ENCODE measurements around the gene FSIP1.

The FSIP1 gene

DNA sequence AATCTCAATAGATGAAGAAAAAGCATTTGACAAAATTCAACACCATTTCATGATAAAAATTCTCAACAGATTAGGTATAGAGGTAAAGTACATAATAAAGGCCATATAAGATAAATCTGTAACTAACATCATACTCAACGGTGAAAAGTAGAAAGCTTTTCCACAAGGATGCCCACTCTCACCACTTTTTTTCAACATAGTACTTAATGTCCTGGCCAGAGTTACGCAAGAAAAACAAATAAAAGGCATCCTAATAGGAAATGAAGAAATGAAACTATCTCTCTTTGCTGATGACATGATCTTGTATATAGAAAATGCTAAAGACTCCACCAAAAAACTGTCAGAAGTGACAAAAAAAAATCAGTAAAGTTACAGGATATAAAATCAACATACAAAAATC, 168.8 kb downstream of the FSIP1 start:
- H3K27ac ChIP-seq (ENCODE audit: low read length): no peak overlapping the region
- H3K4me3 ChIP-seq (ENCODE audit: low read length): no peak overlapping the region
- no peaks in the 10 kb centered on the region for H3K4me1 ChIP-seq (ENCODE audit: control insufficient read depth, insufficient read depth, low read length)
- no CpG with 5 or more reads among the region's 2 CpGs for WGBS (ENCODE audit: insufficient coverage, insufficient read length)
- H3K36me3 ChIP-seq (ENCODE audit: control insufficient read depth, insufficient read depth, low read length): no peaks in the 10 kb centered on the region
- no peaks in the 10 kb centered on the region for H3K9me3 ChIP-seq (ENCODE audit: control insufficient read depth, insufficient read depth, low read length)
- H3K27me3 ChIP-seq (ENCODE audit: control insufficient read depth, insufficient read depth, low read length): no peaks in the 10 kb centered on the region
- no peak for DNase-seq (ENCODE audit: low read depth, low spot score)

- H3K4me1 ChIP-seq (ENCODE audit: control insufficient read depth, insufficient read depth, low read length): no peaks in the 10 kb centered on the region
- H3K27me3 ChIP-seq (ENCODE audit: control insufficient read depth, insufficient read depth, low read length): no peaks in the 10 kb centered on the region
- H3K27ac ChIP-seq (ENCODE audit: low read length): no peak overlapping the region
- H3K9me3 ChIP-seq (ENCODE audit: control insufficient read depth, insufficient read depth, low read length): no peaks in the 10 kb centered on the region
- H3K4me3 ChIP-seq (ENCODE audit: low read length): no peak overlapping the region
- no peaks in the 10 kb centered on the region for H3K36me3 ChIP-seq (ENCODE audit: control insufficient read depth, insufficient read depth, low read length)
- no peak for DNase-seq (ENCODE audit: low read depth, low spot score)
Measured at GRCh38 chr15:39613271-39613670, 169.4 kb downstream of the FSIP1 start.

DNA sequence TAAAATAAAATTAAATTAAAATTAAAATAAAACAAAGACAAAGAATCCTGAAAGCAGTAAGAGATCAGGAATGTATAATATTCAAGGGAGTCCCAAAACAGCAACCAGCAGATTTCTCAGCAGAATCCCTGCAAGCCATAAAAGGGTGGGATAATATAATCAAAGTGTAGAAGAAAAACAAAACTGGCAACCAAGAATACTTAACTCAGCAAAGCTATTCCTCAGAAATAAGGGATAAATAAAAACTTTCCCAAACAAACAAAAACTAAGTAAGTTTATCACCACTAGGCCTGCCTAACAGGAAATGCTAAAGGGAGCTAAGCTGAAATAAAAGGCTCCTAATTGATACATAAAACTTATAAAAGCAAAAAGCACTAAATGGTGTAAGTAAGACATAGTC, 172.0 kb downstream of the FSIP1 start:
- Histone ChIP-seq H3K4me1 (ENCODE audit: control insufficient read depth, insufficient read depth, low read length) (no peaks in the 10 kb centered on the region), H3K4me3 (ENCODE audit: low read length) (no peak overlapping the region), H3K27me3 (ENCODE audit: control insufficient read depth, insufficient read depth, low read length) (no peaks in the 10 kb centered on the region), H3K27ac (ENCODE audit: low read length) (no peak overlapping the region), H3K36me3 (ENCODE audit: control insufficient read depth, insufficient read depth, low read length) (no peaks in the 10 kb centered on the region), H3K9me3 (ENCODE audit: control insufficient read depth, insufficient read depth, low read length) (no peaks in the 10 kb centered on the region)
- no peak for DNase-seq (ENCODE audit: low read depth, low spot score)

DNA sequence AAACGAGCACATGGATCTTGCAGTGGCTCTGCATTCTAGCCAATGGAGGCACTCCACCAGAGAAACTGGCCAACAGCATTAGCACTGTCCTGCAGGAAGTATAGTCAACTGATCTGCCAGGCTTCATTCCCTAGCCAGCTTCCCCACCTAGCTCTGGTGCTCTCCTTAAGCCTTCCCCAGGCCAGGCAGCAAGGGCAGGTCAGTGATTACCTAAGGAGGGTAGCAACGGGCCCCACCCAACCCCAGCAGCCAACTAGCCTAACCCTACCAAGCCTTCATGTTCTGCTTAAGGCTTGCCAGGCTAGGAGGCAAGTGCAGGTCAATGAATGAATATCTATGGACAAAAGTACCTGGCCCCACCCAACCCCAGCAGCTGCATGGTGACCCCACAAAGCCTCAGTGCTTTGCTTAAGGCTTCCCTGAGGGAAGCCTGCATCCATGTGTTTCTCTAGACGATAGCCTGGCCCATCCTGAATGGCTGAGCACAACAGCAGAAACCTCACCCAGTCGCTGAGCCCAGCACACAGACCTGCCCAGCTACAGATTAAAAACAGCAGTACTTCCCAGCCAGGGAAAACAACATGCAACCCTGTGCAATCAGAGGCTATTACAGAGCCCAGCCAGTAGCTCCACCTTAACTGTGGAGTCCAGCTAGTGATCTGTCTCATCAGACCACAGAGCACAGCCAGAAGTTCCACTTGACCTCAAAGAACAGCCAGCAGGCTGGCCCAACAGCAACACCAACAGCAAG, 173.3 kb downstream of the FSIP1 start:
- Histone ChIP-seq H3K27me3 (ENCODE audit: control insufficient read depth, insufficient read depth, low read length) (no peaks in the 10 kb centered on the region), H3K4me3 (ENCODE audit: low read length) (no peak overlapping the region), H3K36me3 (ENCODE audit: control insufficient read depth, insufficient read depth, low read length) (no peaks in the 10 kb centered on the region), H3K4me1 (ENCODE audit: control insufficient read depth, insufficient read depth, low read length) (no peaks in the 10 kb centered on the region), H3K9me3 (ENCODE audit: control insufficient read depth, insufficient read depth, low read length) (no peaks in the 10 kb centered on the region), H3K27ac (ENCODE audit: low read length) (no peak overlapping the region)
- WGBS (ENCODE audit: insufficient coverage, insufficient read length): no CpG with 5 or more reads among the region's 4 CpGs
- no peak for DNase-seq (ENCODE audit: low read depth, low spot score)

- H3K27me3 ChIP-seq (ENCODE audit: control insufficient read depth, insufficient read depth, low read length): no peaks in the 10 kb centered on the region
- WGBS (ENCODE audit: insufficient coverage, insufficient read length): no CpG with 5 or more reads among the region's 2 CpGs
- no peak for DNase-seq (ENCODE audit: low read depth, low spot score)
Measured at GRCh38 chr15:39608185-39609139, 174.2 kb downstream of the FSIP1 start.

GRCh38 chr15:39605146-39605545, 177.5 kb downstream of the FSIP1 start:
- Histone ChIP-seq H3K27me3 (ENCODE audit: control insufficient read depth, insufficient read depth, low read length) (no peaks in the 10 kb centered on the region), H3K27ac (ENCODE audit: low read length) (no peak overlapping the region), H3K4me3 (ENCODE audit: low read length) (no peak overlapping the region), H3K4me1 (ENCODE audit: control insufficient read depth, insufficient read depth, low read length) (no peaks in the 10 kb centered on the region), H3K36me3 (ENCODE audit: control insufficient read depth, insufficient read depth, low read length) (no peaks in the 10 kb centered on the region), H3K9me3 (ENCODE audit: control insufficient read depth, insufficient read depth, low read length) (no peaks in the 10 kb centered on the region)
- DNase-seq (ENCODE audit: low read depth, low spot score): no peak
- no CpG with 5 or more reads among the region's 1 CpG for WGBS (ENCODE audit: insufficient coverage, insufficient read length)

More at GRCh38 chr15:39608185-39609139, 174.2 kb downstream of the FSIP1 start:
- H3K36me3 ChIP-seq (ENCODE audit: control insufficient read depth, insufficient read depth, low read length): no peaks in the 10 kb centered on the region
- no peaks in the 10 kb centered on the region for H3K4me1 ChIP-seq (ENCODE audit: control insufficient read depth, insufficient read depth, low read length)
- H3K27ac ChIP-seq (ENCODE audit: low read length): no peak overlapping the region
- H3K9me3 ChIP-seq (ENCODE audit: control insufficient read depth, insufficient read depth, low read length): no peaks in the 10 kb centered on the region
- no peak overlapping the region for H3K4me3 ChIP-seq (ENCODE audit: low read length)

DNA sequence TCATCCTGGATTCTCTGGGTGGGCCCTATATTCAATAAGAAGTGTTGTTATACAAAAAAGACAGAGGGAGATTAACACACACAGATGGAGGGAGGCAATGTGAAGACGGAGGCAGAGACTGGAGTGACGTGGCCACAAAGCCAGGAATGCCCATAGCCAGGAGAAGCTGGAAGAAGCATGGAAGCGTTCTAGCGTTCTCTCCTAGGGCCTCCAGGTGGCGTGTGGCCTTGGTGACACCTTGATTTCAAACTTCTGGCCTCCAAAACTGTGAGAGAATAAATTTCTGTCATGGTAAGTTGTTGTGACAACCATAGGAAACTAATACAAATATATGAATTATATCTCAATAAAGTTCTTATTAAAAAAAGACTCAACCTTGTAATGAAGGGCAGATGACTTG, 180.5 kb downstream of the FSIP1 start:
- DNase-seq (ENCODE audit: low read depth, low spot score): no peak
- Histone ChIP-seq H3K36me3 (ENCODE audit: control insufficient read depth, insufficient read depth, low read length) (no peaks in the 10 kb centered on the region), H3K4me1 (ENCODE audit: control insufficient read depth, insufficient read depth, low read length) (no peaks in the 10 kb centered on the region), H3K27me3 (ENCODE audit: control insufficient read depth, insufficient read depth, low read length) (no peaks in the 10 kb centered on the region), H3K27ac (ENCODE audit: low read length) (no peak overlapping the region), H3K9me3 (ENCODE audit: control insufficient read depth, insufficient read depth, low read length) (no peaks in the 10 kb centered on the region), H3K4me3 (ENCODE audit: low read length) (no peak overlapping the region)
- WGBS (ENCODE audit: insufficient coverage, insufficient read length): no CpG with 5 or more reads among the region's 5 CpGs

DNA sequence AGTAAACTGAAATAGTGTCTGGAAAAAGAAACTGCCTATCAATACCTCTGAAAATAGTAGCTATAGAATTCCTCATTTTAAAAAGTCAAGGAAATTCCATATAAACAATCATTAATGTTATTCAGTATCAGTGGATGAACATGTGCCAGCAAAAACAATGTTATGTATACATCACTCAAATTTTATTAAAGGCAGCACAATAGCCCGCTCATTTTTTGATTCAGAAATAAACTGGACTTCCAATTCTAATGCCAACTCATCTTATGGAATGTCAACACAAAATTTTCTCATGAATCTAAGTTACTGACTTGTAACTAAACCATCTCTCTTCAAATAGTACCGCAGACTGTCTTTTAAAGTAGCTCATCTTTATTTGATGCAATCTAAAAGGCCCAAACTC, 182.8 kb downstream of the FSIP1 start:
- WGBS (ENCODE audit: insufficient coverage, insufficient read length): no CpG with 5 or more reads among the region's 2 CpGs
- Histone ChIP-seq H3K27me3 (ENCODE audit: control insufficient read depth, insufficient read depth, low read length) (no peaks in the 10 kb centered on the region), H3K36me3 (ENCODE audit: control insufficient read depth, insufficient read depth, low read length) (peaks cover 5% of the 10 kb centered on the region; the same call in 1 of the 2 replicates), H3K9me3 (ENCODE audit: control insufficient read depth, insufficient read depth, low read length) (no peaks in the 10 kb centered on the region), H3K27ac (ENCODE audit: low read length) (no peak overlapping the region), H3K4me3 (ENCODE audit: low read length) (no peak overlapping the region), H3K4me1 (ENCODE audit: control insufficient read depth, insufficient read depth, low read length) (no peaks in the 10 kb centered on the region)
- DNase-seq (ENCODE audit: low read depth, low spot score): no peak

DNA sequence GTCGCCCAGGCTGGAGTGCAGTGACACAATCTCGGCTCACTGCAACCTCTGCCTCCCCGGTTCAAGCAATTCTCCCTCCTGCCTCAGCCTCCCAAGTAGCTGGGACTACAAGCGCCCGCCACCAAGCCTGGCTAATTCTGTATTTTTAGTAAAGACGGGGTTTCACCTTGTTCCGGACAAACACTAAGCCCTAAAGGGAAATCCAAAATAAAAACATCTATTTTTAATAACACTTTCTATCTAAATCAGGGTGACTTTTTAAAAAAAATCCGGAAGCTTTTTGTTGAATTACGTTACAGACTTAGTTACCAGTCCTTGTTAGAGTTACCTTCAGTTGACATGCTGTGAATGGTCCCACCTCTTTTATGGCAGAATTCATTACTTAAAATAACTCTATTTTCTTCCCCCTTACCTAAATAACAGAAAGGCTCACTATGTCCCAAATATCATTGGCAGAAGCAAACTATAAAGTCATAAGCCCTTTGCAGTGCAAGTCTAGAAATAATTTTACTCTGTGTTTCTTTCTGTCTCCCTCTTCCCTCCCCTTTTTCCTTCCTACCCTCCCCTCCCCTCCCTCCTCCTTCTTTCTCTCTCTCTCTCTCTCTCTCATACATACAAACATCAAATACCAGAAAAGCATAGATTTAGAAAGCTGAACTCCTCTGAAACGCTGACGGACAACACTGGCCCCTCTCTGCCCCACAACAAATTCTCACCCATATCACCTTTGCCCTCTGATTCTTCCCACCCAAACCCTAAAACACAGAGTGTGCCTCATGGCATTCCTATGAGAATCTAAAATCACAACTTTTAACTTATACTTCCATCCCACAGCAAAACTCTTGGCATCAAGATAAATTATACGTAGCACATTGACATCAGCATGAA, 183.4 kb downstream of the FSIP1 start:
- no peak for DNase-seq (ENCODE audit: low read depth, low spot score)
- Histone ChIP-seq H3K36me3 (ENCODE audit: control insufficient read depth, insufficient read depth, low read length) (peaks cover 7% of the 10 kb centered on the region; the same call in 1 of the 2 replicates), H3K4me3 (ENCODE audit: low read length) (no peak overlapping the region), H3K27me3 (ENCODE audit: control insufficient read depth, insufficient read depth, low read length) (no peaks in the 10 kb centered on the region), H3K4me1 (ENCODE audit: control insufficient read depth, insufficient read depth, low read length) (no peaks in the 10 kb centered on the region), H3K27ac (ENCODE audit: low read length) (no peak overlapping the region), H3K9me3 (ENCODE audit: control insufficient read depth, insufficient read depth, low read length) (no peaks in the 10 kb centered on the region)
- 100% methylated on average over 1 of the region's 12 CpGs for WGBS (ENCODE audit: insufficient coverage, insufficient read length)

- H3K36me3 ChIP-seq (ENCODE audit: control insufficient read depth, insufficient read depth, low read length): peaks cover 16% of the 10 kb centered on the region; the same call in 1 of the 2 replicates
- no peaks in the 10 kb centered on the region for H3K9me3 ChIP-seq (ENCODE audit: control insufficient read depth, insufficient read depth, low read length)
- no peaks in the 10 kb centered on the region for H3K27me3 ChIP-seq (ENCODE audit: control insufficient read depth, insufficient read depth, low read length)
- no peaks in the 10 kb centered on the region for H3K4me1 ChIP-seq (ENCODE audit: control insufficient read depth, insufficient read depth, low read length)
- H3K4me3 ChIP-seq (ENCODE audit: low read length): no peak overlapping the region
- no peak for DNase-seq (ENCODE audit: low read depth, low spot score)
- no CpG with 5 or more reads among the region's 3 CpGs for WGBS (ENCODE audit: insufficient coverage, insufficient read length)
- no peak overlapping the region for H3K27ac ChIP-seq (ENCODE audit: low read length)
Measured at GRCh38 chr15:39598186-39598850, 184.3 kb downstream of the FSIP1 start.
